Measurements from ENCODE around the gene CACNA1B.
A peak's percentile ranks its signal among the peaks of the same experiment; 100 is the strongest.

Gene CACNA1B

GRCh38 chr9:138020120-138020794 lies 142.7 kb downstream of the CACNA1B start:
- DNase-seq = no peak

- no peak for DNase-seq
Observed at GRCh38 chr9:138020795-138021182, 143.2 kb downstream of the CACNA1B start.

GRCh38 chr9:138021251-138022056 lies 143.9 kb downstream of the CACNA1B start:
- no peak for DNase-seq

- DNase-seq = peak; percentile 50
Observed at GRCh38 chr9:138022121-138022741, 144.6 kb downstream of the CACNA1B start.

- peak; percentile 13 for DNase-seq
Observed at GRCh38 chr9:138022756-138023393, 145.3 kb downstream of the CACNA1B start.

GRCh38 chr9:138023394-138024124 lies 146.0 kb downstream of the CACNA1B start:
- DNase-seq = peak; percentile 19

- DNase-seq = no peak
Observed at GRCh38 chr9:138024131-138024530, 146.5 kb downstream of the CACNA1B start.

- DNase-seq = no peak
Observed at GRCh38 chr9:138024831-138025291, 147.3 kb downstream of the CACNA1B start.

- DNase-seq = no peak
Observed at GRCh38 chr9:138025417-138025816, 147.8 kb downstream of the CACNA1B start.

- DNase-seq = no peak
Observed at GRCh38 chr9:138025908-138026307, 148.3 kb downstream of the CACNA1B start.

GRCh38 chr9:138028596-138028995 lies 151.0 kb downstream of the CACNA1B start:
- no peak for DNase-seq

- no peak for DNase-seq
Observed at GRCh38 chr9:138031186-138031585, 153.6 kb downstream of the CACNA1B start.

- DNase-seq = no peak
Observed at GRCh38 chr9:138033950-138034349, 156.4 kb downstream of the CACNA1B start.

- DNase-seq = no peak
Observed at GRCh38 chr9:138037140-138037539, 159.6 kb downstream of the CACNA1B start.

- DNase-seq = no peak
Observed at GRCh38 chr9:138038244-138038671, 160.7 kb downstream of the CACNA1B start.

GRCh38 chr9:138040446-138041430 lies 163.2 kb downstream of the CACNA1B start:
- no peak for DNase-seq

GRCh38 chr9:138042146-138042545 lies 164.6 kb downstream of the CACNA1B start:
- DNase-seq = no peak

GRCh38 chr9:138042640-138043039 lies 165.1 kb downstream of the CACNA1B start:
- DNase-seq = no peak

- no peak for DNase-seq
Observed at GRCh38 chr9:138043061-138043410, 165.5 kb downstream of the CACNA1B start.

GRCh38 chr9:138043411-138044345 lies 166.1 kb downstream of the CACNA1B start:
- no peak for DNase-seq

Data from stimulated activated CD4-positive, alpha-beta T cell treated with anti-CD3 and anti-CD28 coated beads, Interleukin-15, amount 100 ng/mL, for 24 hours (primary cell).